Measurements from ENCODE around the gene IL12A.

IL12A gene

GRCh38 chr3:159971311-159971710 is 17.3 kb upstream of the IL12A start:
- DNase-seq (ENCODE audit: low read depth), result no peak
- H3K4me3 ChIP-seq (ENCODE audit: control insufficient read depth, low read depth, low read length), result no peak overlapping the region
- TF ChIP-seq, protein P1, sequence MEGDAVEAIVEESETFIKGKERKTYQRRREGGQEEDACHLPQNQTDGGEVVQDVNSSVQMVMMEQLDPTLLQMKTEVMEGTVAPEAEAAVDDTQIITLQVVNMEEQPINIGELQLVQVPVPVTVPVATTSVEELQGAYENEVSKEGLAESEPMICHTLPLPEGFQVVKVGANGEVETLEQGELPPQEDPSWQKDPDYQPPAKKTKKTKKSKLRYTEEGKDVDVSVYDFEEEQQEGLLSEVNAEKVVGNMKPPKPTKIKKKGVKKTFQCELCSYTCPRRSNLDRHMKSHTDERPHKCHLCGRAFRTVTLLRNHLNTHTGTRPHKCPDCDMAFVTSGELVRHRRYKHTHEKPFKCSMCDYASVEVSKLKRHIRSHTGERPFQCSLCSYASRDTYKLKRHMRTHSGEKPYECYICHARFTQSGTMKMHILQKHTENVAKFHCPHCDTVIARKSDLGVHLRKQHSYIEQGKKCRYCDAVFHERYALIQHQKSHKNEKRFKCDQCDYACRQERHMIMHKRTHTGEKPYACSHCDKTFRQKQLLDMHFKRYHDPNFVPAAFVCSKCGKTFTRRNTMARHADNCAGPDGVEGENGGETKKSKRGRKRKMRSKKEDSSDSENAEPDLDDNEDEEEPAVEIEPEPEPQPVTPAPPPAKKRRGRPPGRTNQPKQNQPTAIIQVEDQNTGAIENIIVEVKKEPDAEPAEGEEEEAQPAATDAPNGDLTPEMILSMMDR (conservative IDR thresholded peaks at IDR 0.05; ENCODE audit: control insufficient read depth, insufficient read depth, low read depth, low read length), result no peak

DNA sequence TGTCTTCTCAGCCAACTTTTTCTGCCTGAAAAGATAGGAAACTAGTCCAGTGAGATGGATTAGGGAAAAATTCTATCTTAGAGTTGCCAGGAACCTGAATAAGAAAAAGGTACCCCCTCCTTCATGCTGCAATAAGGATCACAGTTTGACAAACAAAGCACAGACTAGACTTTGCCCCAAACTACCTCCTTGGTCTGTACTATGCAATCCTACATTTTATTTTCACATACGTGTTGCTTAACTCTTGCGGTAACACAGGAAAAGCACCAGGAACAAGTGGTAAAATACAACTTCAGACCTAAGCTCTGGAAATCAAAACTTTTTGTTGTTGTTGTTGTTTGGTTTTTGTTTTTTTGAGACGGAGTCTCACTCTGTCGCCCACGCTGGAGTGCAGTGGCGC is 11.3 kb upstream of the IL12A start:
- TF ChIP-seq, protein P1 (conservative IDR thresholded peaks at IDR 0.05; ENCODE audit: control insufficient read depth, insufficient read depth, low read depth, low read length), result no peak
- no peak for DNase-seq (ENCODE audit: low read depth)
- H3K4me3 ChIP-seq (ENCODE audit: control insufficient read depth, low read depth, low read length), result no peak overlapping the region

- DNase-seq (ENCODE audit: low read depth), result no peak
- TF ChIP-seq, protein P1 (conservative IDR thresholded peaks at IDR 0.05; ENCODE audit: control insufficient read depth, insufficient read depth, low read depth, low read length), result no peak
- H3K4me3 ChIP-seq (ENCODE audit: control insufficient read depth, low read depth, low read length), result no peak overlapping the region
These were observed 10.3 kb upstream of the IL12A start for GRCh38 chr3:159978353-159978752.

- no peak for DNase-seq (ENCODE audit: low read depth)
- TF ChIP-seq, protein P1 (conservative IDR thresholded peaks at IDR 0.05; ENCODE audit: control insufficient read depth, insufficient read depth, low read depth, low read length), result no peak
These were observed 9.5 kb upstream of the IL12A start for GRCh38 chr3:159978918-159979703.

GRCh38 chr3:159982442-159982974 is 6.1 kb upstream of the IL12A start:
- TF ChIP-seq, protein P1 (conservative IDR thresholded peaks at IDR 0.05; ENCODE audit: control insufficient read depth, insufficient read depth, low read depth, low read length), result no peak
- H3K4me3 ChIP-seq (ENCODE audit: control insufficient read depth, low read depth, low read length), result no peak overlapping the region
- DNase-seq (ENCODE audit: low read depth), result no peak

More at GRCh38 chr3:159978918-159979703, 9.5 kb upstream of the IL12A start:
- H3K4me3 ChIP-seq (ENCODE audit: control insufficient read depth, low read depth, low read length), result no peak overlapping the region

DNA sequence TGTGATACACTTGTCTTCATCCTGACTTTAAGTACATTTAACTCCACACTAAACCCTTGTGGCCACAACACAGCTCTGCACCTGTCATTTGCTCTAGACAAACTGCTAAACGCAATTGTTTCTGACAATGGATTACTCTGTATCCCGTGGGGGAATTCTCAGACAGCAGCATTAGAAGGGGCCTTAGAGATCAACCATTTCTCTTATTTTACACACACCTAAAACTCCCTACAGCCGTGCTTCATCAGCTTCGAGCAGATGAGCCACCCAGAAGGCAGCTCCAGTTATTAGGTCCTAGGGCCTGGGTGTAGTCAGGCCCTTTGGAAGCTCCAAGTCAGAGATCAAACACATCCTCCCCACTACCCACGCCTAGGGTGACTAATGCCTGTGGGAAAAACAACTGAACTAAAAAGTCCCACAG is 1.3 kb upstream of the IL12A start:
- TF ChIP-seq, protein P1 (conservative IDR thresholded peaks at IDR 0.05; ENCODE audit: control insufficient read depth, insufficient read depth, low read depth, low read length), result peak; percentile 30
- H3K4me3 ChIP-seq (ENCODE audit: control insufficient read depth, low read depth, low read length), result no peak overlapping the region
- DNase-seq (ENCODE audit: low read depth), result peak; percentile 89

All from fibroblast of mammary gland (primary cell).